Lower leg skin (tissue), 4 donors: ENCODE measurements around the gene FKBP6. TPM values are rescaled to one million over a fixed set of nuclear protein-coding genes. Genes with fewer than 3 reads are reported as not detected.

Experiments used
- DNase-seq, 2 donors: peaks; one replicate each; pipeline ENCODE4 v3.0.0-alpha.2; 2019; ENCODE audit warnings: low spot score in 2 of 2
- H3K4me3 ChIP-seq: fragments of 200-600 bp; sonication (generic); 2 replicates; pipeline ENCODE4 v1.5.1; 2017; ENCODE audit warnings: mild to moderate bottlenecking, low read depth; ENCODE audit not compliant: poor library complexity, severe bottlenecking
- POLR2A ChIP-seq, 2 donors: fragments of 450-650 bp; IDR thresholded peaks; one replicate each; pipeline ENCODE4 v1.6.1; 2016 to 2017; ENCODE audit warnings: antibody characterized with exemption in 2 of 2, mild to moderate bottlenecking in 1 of 2, moderate library complexity in 1 of 2
- WGBS, 2 donors: methylation state at CpG; one replicate each; pipeline ENCODE4 v1.1.5; 2018; 5-methylcytosine and 5-hydroxymethylcytosine counted together
- intact Hi-C: fragments of 100-400 bp; cut with DNase I; formaldehyde crosslinking; loops from one replicate; pipeline ENCODE4 v1.15.0; 2023; ENCODE audit warnings: low total_unique reads
- total RNA-seq, 4 donors: library from RNA; depleted of rRNA; stranded (reverse); fragments of >200 nt; gene quantifications; one replicate each; pipeline ENCODE4 v1.1.0, GENCODE V29; 2016
- TF ChIP-seq, protein P1 (sequence below), 3 donors: fragments of 450-650 bp; IDR thresholded peaks; one replicate each; pipeline ENCODE4 v1.5.1; 2016; ENCODE audit warnings: antibody characterized with exemption in 3 of 3, mild to moderate bottlenecking in 3 of 3, moderate library complexity in 2 of 3

FKBP6 gene
- total RNA-seq, 4 donors from 2014 or later: 0.15 TPM; not detected in 3

DNA sequence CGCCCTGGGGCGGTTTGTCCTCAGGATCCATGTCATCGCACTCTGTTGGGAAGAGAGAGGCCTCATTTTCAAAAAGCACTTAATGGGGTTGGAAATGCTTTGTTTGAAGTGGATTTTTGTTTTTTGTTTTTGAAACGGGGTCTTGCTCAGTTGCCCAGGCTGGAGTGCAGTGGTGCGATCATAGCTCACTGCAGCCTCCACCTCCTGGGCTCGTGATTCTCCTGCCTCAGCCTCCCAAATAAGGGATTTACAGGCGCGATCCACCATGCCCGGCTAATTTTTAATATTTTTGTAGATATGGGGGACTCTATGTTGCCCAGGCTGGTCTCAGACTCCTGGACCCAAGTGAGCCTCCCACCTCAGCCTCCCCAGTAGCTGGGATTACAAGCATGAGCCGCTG, 735 bp downstream of the FKBP6 start:
- WGBS, 2 donors: 92 to 97% methylated on average over 10 of the region's 10 CpGs
- intact Hi-C loops: no loop called here
- DNase-seq: no peak
- H3K4me3 ChIP-seq: no peak overlapping the region
- TF ChIP-seq, protein P1, sequence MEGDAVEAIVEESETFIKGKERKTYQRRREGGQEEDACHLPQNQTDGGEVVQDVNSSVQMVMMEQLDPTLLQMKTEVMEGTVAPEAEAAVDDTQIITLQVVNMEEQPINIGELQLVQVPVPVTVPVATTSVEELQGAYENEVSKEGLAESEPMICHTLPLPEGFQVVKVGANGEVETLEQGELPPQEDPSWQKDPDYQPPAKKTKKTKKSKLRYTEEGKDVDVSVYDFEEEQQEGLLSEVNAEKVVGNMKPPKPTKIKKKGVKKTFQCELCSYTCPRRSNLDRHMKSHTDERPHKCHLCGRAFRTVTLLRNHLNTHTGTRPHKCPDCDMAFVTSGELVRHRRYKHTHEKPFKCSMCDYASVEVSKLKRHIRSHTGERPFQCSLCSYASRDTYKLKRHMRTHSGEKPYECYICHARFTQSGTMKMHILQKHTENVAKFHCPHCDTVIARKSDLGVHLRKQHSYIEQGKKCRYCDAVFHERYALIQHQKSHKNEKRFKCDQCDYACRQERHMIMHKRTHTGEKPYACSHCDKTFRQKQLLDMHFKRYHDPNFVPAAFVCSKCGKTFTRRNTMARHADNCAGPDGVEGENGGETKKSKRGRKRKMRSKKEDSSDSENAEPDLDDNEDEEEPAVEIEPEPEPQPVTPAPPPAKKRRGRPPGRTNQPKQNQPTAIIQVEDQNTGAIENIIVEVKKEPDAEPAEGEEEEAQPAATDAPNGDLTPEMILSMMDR (IDR thresholded peaks at IDR 0.05): no peak
- no peak for TF ChIP-seq POLR2A (IDR thresholded peaks at IDR 0.05)

DNA sequence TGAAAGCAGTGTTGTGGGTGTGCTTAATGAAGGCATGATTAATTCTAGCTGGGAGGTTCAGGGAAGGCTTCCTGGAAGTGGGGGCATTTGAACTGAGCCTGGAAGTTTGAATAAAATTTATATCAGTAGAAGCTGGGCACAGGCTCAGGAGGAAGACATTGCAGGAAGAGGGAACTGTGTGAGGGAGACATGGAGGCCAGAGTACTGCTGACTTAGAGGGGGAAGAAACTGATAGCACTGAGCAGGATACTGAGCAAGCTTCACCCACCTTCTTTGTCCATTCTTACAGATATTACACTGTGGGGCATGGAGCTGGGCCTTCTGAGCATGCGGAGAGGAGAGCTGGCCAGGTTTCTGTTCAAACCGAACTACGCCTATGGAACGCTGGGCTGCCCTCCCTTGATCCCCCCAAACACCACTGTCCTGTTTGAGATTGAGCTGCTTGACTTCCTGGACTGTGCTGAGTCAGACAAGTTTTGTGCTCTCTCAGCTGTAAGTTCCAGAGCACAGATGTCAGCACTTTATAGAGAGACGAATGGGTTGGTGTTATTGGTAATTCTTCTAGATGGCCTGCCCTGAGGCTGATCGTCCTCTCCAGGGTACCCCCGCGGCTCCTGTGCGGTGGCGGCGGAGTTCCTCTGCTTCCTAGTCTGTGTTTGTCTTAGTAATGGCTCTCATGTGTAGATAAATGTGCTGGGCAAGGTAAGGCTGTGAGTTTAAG, 2.1 kb downstream of the FKBP6 start:
- H3K4me3 ChIP-seq: no peak overlapping the region
- no peak for TF ChIP-seq POLR2A (IDR thresholded peaks at IDR 0.05)
- TF ChIP-seq, protein P1 (IDR thresholded peaks at IDR 0.05): no peak
- no peak for DNase-seq
- WGBS, 2 donors: 38 to 42% methylated on average over 11 of the region's 11 CpGs
- intact Hi-C loops: no loop called here

DNA sequence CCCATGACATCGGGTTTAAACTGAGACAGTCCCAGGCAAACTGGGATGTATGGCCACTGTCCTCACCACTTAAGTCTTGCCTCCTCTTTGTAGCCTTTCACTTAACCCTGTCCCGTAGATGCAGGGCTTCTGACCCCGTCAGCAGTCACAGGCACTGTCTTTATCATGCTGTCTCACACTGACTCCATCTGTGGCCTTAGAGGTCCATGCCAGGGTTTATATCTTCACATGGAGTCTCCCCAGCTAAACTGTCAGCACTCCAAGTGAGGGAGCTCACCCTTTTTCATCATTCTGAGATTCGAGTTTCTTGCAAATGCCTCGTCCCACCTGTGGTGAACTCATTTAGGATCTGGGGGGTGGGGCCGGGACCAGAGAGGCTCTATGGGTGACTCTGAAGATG, 2.8 kb downstream of the FKBP6 start:
- no peak for DNase-seq
- TF ChIP-seq POLR2A (IDR thresholded peaks at IDR 0.05): no peak
- TF ChIP-seq, protein P1 (IDR thresholded peaks at IDR 0.05): no peak
- H3K4me3 ChIP-seq: no peak overlapping the region
- intact Hi-C loops: no loop called here
- 65 to 68% methylated on average over 6 of the region's 6 CpGs for WGBS, 2 donors

- no peak overlapping the region for H3K4me3 ChIP-seq
- intact Hi-C loops: no loop called here
- WGBS, 2 donors: 59 to 71% methylated on average over 6 of the region's 6 CpGs
- TF ChIP-seq, protein P1 (IDR thresholded peaks at IDR 0.05): no peak
- no peak for TF ChIP-seq POLR2A (IDR thresholded peaks at IDR 0.05)
- DNase-seq: no peak
These were observed 4.5 kb downstream of the FKBP6 start for GRCh38 chr7:73332447-73332846.

- intact Hi-C loops: no loop called here
- 68 to 72% methylated on average over 10 of the region's 10 CpGs for WGBS, 2 donors
- TF ChIP-seq, protein P1 (IDR thresholded peaks at IDR 0.05): no peak
- no peak for TF ChIP-seq POLR2A (IDR thresholded peaks at IDR 0.05)
- H3K4me3 ChIP-seq: no peak overlapping the region
- no peak for DNase-seq
These were observed 10.4 kb downstream of the FKBP6 start for GRCh38 chr7:73338321-73338720.

- H3K4me3 ChIP-seq: no peak overlapping the region
- no peak for DNase-seq
- no peak for TF ChIP-seq POLR2A (IDR thresholded peaks at IDR 0.05)
- TF ChIP-seq, protein P1 (IDR thresholded peaks at IDR 0.05): no peak
- WGBS, 2 donors: 70 to 80% methylated on average over 7 of the region's 7 CpGs
- intact Hi-C loops: no loop called here
These were observed 12.6 kb downstream of the FKBP6 start for GRCh38 chr7:73340514-73340913.
